ENCODE measurements around the gene SORCS3.

SORCS3 gene

DNA sequence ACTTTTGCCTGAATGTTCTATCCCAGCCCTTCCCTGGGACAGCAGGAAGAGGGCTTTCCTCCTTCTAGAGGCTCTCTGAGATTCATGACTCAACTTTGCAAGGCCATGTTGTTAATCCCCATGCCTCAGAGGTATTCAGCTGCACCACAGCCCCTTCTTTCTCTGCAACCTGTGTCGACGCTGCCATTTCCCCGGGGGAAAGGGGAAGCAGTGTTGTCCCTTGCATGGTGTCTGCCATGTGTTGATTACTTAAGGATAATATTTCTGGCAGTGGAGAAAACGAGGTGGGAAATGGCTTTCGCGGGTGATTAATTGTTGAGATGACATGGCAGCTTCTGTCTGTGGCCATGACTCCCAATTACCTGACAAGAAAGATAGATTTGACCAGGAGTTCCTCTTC, 133.1 kb downstream of the SORCS3 start:
- DNase-seq (ENCODE audit: low read depth in 2 of 2) = no peak

DNA sequence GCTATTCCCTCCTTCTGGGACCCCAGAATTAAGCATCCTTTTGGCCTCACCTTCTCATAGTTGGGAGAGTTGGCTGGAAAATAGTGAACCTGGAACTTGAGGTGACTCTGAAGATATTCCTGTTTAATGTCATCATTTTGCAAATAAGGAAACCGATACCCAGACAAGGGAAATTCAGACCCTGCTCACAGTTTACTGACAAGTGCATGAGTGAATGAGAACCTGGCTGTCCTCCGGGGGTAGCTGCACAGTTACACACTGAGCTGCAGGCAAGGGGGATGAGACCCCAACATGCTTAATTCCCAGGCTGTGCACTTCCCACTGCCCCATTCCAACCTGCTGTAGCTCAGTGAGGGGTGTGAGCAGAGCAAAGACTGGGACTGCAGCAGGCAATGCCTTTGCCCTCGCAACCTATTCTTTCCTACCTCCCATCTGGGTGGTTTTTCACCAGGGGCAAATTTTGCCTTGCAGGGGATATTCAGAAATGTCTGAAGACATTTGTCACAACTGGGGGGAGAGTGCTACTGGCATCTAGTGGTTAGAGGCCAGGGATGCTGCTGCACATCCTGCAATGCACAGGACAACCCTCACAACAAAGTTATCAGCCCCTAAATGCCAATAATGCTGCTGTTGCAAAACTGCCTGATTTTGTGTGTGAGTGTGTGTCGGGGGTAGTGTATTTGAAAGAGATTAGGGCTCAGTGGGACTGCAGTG, 136.2 kb downstream of the SORCS3 start:
- no peak for DNase-seq (ENCODE audit: low read depth in 2 of 2)

DNA sequence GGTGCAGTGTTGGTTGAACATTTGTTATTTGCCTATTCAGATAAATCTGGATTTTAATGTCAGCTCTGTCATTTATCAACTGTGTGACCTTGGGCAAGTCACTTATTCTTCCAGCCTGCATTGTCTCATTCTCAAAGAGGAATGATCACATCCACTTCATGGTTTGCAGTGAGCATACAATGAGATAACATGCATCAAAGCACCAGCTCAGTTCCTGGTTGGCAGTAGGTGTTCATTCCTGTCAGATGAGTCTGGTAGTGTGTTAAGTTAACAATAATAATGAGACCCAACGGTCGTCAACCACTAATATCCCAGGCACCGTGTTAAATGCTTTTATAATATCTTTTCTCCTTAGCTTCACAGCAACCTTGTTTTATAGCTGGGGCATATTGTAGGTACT, 137.3 kb downstream of the SORCS3 start:
- no peak for DNase-seq (ENCODE audit: low read depth in 2 of 2)

DNA sequence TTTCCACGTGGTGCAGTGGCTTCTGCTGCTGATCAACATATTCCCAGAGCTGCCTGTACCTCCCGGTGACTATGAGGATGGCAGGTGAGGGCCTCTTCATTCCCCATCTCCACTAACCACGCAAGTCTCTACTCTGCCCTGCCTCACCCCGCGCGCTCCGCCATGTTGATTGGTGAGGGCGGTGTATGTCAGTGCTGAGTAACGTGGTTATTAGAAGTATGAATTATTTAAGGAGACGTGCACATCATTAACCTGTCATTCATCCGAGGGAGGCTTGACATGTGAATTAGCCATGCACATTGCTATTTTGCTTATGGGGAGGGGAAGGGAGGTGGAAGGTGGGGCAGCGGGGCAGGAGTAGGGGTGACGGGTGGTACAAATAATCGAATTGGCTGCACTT, 138.6 kb downstream of the SORCS3 start:
- DNase-seq (ENCODE audit: low read depth in 2 of 2) = no peak

DNA sequence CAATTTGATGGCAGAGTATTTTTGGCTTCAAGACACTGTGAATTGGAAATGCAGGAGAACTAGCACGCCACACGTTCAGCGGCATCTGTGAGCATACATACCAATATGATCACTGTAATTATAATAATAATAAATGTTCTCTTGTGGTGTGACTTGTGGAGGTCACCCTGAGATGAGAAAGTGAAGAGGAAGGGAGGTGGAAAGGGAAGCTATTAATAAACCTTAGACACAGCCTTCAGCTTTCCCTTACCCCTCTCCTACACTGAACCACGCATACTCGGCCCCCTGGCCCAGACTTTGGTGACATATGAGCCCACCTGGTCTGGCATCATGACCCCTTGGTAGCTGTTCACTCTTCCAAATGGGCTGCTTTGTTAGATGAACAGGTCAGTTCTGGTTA, 139.1 kb downstream of the SORCS3 start:
- no peak for DNase-seq (ENCODE audit: low read depth in 2 of 2)

DNA sequence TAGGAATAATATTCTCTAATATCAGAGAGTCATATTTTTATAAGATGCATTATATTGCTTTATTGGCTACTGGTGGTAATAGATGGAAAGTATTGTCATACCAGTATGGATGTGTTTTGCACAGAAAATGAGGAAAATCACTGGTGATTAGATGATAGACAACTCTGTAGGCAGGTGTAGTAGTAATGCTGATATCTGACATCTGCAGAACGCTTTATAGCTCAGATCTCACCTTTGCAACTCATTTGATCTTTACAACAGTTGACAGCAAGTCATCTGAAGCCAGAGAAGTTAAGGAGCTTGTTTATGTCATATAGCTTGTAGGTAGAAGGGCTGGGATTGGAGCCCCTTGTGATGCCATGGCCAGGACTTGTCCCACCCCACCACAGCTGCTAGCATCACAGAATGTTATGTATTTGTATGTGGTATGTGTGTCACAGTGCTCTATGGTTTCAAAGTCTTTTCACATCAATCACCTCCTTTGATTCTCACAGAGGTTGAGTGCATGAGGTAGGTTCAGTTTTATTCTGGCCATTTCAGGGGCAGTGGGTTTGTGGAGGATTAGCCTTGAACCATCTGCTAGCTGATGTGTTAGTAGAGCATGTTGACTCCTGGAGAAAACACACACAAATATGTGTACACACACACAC, 140.0 kb downstream of the SORCS3 start:
- DNase-seq (ENCODE audit: low read depth in 2 of 2) = no peak

DNA sequence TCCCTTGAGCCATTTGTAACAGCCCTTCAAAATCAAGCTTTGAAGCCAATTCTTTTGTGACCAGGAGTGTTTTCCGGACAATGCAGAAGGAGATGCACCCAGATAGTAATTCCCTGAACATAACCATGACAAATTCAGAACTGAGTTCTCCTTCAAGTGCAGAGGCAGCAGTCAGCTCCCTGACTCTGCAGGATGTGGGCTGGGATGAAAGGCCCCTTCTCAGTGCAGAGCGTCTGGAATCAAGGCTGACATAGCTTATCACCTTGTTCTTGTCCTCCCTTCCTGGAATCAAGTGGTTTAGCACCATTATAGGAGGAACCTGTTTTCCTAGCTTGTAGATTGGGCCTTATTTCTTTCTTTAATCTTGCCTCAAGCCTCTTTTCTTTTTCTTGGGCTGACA, 143.4 kb downstream of the SORCS3 start:
- no peak for DNase-seq (ENCODE audit: low read depth in 2 of 2)

DNA sequence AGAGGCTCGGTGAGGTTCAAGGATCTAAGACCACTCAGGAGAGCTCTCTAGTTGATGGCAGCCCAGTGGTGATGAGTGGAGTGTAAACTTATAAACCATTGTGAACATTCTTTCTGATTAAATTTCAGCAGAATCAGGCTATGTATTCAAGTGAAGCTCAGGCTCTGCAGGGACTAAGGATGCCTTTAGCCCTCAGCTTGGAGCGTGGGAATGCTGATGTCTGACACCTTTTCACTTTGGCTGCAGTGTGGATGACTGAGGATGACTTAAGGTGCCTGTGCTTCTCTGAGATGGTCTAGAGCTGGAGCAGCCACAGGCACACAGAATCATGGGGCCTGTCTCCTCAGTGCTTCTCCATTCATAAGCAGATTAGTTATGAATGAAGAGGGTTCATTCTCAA, 150.4 kb downstream of the SORCS3 start:
- DNase-seq (ENCODE audit: low read depth in 2 of 2) = no peak

DNA sequence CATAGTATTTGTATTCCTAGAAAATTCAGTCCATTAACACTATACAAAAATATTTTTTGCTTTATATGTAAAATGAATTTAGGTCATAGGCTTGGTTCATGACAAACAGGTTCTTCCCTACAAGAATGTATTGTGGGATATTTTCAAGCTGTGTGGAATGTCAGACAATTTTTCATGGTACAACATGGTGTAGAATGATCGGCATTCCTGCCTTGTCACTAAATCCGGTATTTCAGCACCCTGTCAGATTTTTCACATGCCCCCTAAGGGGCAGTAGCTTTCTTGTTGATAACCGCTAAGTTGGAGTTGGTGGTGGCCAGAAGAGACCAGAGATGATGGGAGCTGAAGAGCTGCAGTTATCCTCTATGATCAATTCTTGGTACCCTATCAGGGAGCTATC, 154.3 kb downstream of the SORCS3 start:
- DNase-seq (ENCODE audit: low read depth in 2 of 2) = no peak

DNA sequence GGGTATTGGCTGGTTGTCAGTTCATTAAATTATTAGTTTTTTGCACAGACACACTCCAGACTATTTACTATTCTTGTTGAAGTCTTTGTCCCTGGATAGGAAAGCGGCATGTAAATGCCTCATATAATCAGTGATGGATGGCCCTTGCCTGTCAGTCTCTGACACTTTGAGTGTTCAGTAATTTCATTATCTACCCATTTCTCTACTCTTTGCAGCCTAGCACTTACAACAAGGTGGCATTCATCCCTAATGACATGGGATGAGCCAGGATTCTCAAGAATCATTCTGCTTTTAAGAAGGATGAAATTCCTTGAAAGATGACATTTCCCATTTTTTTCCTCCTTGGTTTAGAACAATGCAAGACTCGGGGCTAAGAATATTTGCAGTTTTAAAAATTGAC, 155.7 kb downstream of the SORCS3 start:
- DNase-seq (ENCODE audit: low read depth in 2 of 2) = no peak

DNA sequence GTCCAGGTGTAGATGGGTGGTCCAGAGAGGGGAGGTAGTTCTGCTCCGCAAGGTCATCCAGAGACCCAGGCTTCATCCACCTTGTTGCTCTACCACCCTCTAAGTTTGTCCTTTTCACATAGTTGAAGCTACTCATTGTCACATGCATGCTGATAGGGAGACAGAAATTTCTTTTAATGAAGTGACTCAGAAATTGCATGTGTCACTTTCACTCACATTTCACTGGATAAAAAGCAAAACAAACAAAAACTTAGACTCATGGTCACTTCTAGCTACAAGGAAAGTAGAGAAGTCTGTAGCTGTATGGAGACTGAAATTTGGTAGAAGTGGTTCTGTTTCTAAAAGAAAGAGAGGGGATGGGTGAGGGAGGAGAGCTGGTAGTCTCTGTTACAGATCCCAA, 161.9 kb downstream of the SORCS3 start:
- no peak for DNase-seq (ENCODE audit: low read depth in 2 of 2)

DNA sequence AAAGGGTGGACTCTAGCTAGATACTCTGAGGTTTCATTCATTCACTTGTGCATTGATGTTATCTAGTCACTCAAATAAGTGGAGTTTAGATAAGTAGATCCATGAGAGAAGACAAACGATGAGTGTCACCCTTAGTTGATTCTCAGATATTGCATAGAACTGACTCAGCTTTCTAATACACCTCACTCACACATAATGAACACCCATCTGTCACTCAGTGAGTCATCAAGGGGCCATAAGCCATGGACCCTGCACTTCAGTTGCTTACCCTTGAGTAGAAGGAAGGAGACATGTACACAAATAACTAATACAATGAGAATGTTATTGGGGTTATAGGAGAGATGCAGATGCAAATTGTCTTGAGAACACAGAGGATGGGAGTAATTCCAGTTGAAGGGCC, 163.8 kb downstream of the SORCS3 start:
- DNase-seq (ENCODE audit: low read depth in 2 of 2) = no peak

DNA sequence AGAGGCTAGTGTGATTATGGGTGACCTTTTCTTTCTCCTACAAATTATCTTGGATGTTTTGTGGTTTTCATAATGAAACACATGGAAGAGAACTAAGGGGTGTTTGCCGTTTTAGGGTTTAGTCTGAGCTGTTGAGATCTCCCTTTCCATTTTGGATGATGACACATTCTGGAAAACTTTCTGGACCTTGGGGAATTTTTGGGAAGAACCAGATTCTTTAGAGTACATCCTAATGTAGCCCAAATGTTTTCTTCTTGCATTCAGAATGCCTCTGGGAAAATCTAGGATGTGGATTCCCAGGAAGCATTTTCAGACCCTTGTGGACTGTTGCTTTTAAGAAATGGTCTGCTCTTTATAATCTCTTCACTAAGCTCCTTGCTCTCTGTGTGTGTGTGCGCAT, 165.7 kb downstream of the SORCS3 start:
- no peak for DNase-seq (ENCODE audit: low read depth in 2 of 2)

DNA sequence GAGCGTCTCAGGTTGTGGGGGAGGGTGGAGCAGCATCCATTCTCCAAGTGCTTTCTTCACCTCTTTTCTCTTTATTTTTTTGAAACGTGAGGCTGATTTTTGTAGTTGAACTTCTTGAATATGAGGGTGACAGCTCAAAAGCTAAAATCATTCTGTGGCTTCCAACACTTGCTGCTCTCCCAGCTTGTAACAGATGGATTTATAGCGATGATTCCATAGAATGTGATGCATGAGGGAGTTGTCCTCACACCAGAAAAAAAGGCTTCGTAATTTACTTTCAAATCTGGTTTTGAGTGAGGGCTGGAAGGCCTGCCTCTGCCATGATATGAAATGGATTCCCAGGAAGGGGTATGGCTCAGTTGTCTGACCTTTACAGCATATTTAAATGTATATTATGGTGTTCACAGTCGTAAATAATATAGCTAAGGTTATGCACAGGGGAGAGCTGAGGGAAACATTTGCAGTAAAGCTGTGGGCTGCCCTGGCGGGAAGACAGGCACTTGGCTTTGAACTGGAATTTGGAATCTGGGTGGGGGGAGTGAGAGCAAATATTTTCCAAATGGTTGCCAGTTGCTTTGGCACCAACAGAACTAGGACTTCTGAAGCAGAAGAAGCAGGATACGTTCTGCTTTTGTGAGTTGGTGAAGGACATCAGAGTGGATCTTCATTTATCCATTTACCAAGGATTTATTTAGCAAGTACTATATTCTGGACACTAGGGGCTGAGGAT, 166.7 kb downstream of the SORCS3 start:
- no peak for DNase-seq (ENCODE audit: low read depth in 2 of 2)

DNA sequence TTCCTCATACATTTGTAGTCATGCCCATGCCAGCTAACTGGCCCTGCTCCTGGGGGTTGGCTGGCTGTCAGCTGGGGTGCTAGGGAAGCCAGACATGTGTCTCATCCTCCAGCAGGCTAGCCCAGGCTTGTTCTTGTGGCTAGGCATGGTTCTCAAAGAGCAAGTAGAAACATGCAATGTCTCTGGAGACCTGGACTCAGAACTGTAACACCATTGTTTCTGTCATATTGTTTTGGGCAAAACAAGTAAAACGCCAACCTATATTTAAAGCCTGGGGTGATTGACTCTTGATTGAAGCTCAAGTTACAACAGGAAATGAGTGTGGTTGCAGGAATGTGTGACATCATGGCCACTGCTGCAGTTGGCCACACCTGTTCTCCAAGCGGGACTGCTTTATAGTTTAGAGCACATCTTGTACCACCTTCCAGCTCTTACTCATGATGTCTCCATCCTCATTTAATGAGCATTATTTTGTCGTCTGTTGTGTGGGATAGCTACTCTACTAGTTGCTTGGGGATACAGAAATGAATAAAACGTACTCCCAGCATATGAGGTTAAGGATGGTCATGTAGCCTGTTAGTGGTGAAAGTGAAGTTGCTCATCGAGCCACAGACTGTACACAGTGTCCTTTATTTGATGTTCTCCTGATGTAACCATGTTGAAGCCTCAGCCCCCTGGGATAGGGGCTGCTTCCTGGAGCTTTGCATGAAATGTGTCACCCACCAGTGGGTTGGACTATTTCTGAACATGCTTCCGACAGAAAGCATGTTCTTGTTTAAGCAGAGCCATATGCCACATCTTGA, 168.4 kb downstream of the SORCS3 start:
- no peak for DNase-seq (ENCODE audit: low read depth in 2 of 2)

DNA sequence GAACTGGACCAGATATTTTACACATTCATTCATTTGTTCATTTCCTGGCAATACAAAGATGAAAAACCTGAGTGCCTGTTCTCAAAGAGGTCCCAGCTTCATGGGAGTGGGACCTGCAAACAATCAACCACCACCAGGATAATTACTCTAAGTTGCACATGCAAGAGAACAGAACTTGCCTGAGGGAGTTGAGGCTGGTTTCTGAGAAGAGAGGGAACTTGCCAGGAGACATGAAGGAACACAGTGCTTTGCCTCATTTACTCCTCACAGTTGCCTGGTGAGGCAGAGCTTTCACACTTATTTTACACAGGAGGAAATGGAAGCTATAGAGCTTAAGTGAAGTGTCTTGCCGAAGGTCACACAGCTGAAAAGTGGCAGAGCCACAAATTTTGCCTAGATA, 170.1 kb downstream of the SORCS3 start:
- no peak for DNase-seq (ENCODE audit: low read depth in 2 of 2)

DNA sequence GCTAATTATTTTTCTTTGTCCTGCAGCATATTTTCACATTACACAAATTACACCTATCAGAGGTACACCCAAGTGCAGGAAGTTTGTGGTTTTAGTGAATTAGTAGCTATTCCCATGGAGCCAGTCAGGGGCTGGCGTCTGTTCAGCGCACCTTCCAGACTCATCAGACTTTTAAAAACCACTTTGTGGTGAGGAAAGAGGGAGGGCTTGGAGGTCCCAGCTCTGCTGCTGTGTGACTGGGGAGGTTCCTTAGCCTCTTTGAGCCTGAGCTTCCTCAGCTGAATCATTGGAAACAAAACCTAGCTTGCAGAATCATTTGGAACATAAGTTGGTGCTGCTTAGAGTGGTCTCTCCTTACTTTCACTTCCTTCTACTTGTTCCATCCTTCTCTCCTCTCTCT, 175.4 kb downstream of the SORCS3 start:
- DNase-seq (ENCODE audit: low read depth in 2 of 2) = no peak

DNA sequence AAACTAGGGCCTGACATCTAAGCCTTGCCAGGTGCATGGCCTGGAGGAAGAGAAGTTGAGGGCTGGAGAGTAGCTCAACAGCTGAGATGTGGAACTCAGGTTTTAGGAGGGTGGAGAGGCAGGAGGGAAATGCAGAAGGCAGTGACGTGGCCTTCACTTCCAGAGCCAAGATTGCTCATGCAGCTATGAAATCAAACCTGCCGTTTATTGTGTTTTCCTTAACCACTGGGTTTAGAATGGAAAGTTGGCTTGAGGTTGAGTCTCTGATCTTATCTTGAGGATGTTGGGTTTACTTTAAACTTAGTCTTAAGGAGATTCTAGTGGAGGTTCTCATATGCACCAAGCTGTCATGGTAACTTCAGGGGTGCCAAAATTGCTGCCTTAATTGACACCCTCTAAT, 178.6 kb downstream of the SORCS3 start:
- no peak for DNase-seq (ENCODE audit: low read depth in 2 of 2)

DNA sequence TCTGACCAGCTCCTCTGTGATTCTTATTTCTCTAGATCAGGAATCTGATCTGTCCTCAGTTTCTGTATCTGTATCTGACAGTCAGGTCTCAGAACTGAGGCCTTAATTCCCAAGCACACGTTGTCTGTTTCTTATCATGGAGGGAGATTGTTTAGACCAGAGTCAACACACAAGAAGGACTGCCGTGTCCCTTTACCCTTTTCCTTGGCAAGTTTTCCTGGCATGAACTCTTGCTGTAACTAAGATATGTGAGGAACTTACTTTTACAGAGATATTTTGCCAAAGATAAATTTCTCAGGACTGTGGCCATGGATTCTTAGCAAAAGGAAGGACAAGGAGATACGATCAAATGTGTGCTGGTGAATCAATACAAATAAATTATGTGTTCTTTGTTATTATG, 181.0 kb downstream of the SORCS3 start:
- no peak for DNase-seq (ENCODE audit: low read depth in 2 of 2)

DNA sequence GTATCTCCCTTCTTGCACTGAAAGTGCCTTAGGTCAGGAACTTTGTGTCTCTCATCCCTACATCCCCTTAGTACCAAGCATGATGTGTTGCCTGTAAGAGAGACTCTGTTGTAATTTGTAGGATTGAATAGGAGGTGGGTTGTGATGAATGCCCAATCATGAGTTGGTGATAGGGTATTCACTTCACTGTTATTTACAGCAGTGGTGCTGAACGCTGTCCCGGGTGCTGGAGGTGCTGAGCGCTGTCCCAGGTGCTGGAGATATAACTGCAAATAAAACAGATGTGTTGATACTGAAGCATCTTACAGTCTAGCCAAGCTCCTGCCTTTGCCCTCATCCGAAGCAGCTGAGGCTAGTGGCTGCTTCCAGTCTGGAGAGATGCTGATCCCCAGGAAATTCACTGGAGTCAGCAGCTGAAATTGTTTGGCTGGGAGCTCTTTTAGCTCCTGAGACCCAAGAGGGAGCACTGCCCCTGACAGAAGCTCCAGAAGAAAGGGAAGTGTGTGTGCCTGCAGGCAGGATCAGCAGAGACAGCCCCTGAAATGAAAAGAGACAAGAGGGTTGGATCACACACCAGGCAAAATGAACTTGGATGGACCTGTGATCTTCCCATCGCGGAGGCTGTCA, 183.4 kb downstream of the SORCS3 start:
- no peak for DNase-seq (ENCODE audit: low read depth in 2 of 2)

DNA sequence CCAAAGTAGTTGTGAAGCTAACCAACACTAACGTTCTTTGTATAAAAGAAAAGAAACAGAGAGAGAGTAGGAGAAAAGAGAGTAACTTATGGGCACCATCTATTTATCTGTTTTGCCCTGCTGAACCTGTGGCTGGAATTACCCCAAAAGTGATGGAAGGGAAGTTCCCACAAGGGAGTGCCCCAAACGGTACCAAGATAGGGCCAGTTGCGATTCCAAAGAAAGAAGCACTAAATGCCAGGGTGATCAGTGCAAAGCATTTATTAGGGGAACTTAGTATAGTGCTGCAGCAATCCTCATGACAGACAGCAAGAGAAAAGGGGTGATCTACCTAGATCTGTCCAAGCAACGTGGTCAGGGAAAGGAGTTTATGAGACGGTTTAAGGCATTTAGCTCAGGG, 190.2 kb downstream of the SORCS3 start:
- DNase-seq (ENCODE audit: low read depth in 2 of 2) = no peak

DNA sequence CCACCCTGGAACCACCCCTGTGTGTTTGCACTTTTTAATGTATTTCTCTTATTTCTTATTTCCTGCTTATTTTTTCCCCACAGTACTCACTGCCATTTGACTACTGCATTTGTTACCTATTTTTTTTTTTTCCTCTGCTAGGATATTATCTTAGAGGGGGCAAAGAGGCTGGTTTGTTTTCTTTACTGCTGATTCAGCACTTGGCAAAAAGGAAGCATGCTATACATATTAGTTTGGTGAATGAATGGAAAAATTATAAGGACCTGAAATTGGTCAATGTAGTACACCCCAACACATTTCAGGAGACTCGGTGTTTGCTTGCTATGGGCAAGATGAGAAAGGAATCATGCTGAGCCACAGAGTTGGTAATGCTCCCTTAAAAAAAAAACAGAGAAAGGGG, 193.5 kb downstream of the SORCS3 start:
- no peak for DNase-seq (ENCODE audit: low read depth in 2 of 2)

Data from stimulated activated CD8-positive, alpha-beta memory T cell treated with anti-CD3 and anti-CD28 coated beads, Interleukin-2, amount 100 ng/mL, for 1 hour (primary cell).